ENCODE data around the gene RGS10.
A peak's percentile ranks its signal among the peaks of the same experiment; 100 is the strongest.

RGS10 gene

DNA sequence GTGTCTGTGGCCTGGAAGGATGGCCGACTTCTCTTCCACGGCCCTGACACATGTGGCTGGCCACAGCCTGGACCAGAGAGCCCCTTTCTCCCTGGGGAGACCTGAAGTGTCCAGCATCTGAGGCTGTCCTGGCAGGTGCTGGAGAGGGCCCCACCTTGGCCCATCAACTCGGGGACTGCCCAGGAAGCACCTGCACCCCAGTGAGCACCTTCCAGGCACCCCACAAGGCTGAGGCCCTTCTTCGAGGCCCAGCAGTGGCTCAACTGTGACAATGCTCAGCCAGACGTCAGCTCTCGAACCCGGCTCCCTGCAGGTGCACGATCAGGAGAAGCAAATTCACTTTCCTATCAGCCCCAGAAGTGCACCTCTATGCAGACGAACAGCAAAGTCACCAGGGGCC, 24.3 kb downstream of the RGS10 start:
- Mint-ChIP-seq H3K4me1 (ENCODE audit: low read depth) (peaks cover 49% of the 10 kb centered on the region), H3K27ac (peak overlapping the region; percentile 90), H3K36me3 (ENCODE audit: low read depth) (peaks cover 59% of the 10 kb centered on the region), H3K27me3 (ENCODE audit: low read depth) (no peaks in the 10 kb centered on the region), H3K4me3 (peak overlapping the region; percentile 73), H3K9me3 (no peaks in the 10 kb centered on the region)

DNA sequence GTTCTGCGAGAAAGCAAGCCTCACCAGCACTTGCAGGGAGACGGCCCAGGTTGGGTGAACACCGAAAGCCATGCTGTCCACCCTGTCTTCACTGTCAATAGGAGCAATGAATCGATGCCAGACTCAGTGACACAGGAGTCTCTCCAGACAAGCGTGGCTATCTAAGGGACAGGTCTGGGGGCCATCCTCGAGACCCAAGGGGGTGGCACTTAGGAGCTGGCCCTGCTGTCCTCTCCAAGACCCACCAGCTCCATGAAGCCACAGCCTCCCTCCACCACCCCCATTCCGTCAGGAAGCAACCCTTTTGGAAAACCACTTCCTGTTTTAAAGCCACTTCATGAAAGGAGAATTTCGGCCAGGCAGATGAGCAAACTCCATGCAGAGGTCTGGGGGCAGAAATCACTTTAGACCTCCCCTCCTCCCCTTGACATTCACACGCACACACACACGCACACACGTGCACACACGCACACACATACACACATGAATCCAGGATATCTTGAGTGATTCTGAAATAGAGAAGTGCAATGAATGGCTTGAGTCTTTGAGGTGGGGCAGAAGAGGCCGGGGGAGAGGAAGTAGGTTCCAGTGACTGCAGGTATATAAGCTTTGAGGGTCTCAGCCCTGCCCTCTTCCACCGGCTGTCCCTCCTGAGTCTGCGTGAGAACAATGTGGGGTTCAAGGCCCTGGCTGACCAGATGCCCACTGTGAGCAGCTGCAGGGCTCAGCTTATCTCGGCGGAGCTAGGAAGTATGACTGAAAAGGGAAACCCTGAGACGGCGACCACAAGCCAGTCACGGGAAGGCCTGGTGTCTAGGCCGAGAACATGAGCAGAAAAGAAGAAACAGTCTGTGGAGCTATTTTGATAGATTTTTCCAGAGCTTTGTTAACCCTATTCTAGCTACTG, 25.0 kb downstream of the RGS10 start:
- H3K4me1 Mint-ChIP-seq (ENCODE audit: low read depth): peaks cover 47% of the 10 kb centered on the region
- no peaks in the 10 kb centered on the region for H3K27me3 Mint-ChIP-seq (ENCODE audit: low read depth)
- no peaks in the 10 kb centered on the region for H3K9me3 Mint-ChIP-seq
- peak overlapping the region; percentile 90 for H3K27ac Mint-ChIP-seq
- H3K4me3 Mint-ChIP-seq: peak overlapping the region; percentile 73
- peaks cover 52% of the 10 kb centered on the region for H3K36me3 Mint-ChIP-seq (ENCODE audit: low read depth)

DNA sequence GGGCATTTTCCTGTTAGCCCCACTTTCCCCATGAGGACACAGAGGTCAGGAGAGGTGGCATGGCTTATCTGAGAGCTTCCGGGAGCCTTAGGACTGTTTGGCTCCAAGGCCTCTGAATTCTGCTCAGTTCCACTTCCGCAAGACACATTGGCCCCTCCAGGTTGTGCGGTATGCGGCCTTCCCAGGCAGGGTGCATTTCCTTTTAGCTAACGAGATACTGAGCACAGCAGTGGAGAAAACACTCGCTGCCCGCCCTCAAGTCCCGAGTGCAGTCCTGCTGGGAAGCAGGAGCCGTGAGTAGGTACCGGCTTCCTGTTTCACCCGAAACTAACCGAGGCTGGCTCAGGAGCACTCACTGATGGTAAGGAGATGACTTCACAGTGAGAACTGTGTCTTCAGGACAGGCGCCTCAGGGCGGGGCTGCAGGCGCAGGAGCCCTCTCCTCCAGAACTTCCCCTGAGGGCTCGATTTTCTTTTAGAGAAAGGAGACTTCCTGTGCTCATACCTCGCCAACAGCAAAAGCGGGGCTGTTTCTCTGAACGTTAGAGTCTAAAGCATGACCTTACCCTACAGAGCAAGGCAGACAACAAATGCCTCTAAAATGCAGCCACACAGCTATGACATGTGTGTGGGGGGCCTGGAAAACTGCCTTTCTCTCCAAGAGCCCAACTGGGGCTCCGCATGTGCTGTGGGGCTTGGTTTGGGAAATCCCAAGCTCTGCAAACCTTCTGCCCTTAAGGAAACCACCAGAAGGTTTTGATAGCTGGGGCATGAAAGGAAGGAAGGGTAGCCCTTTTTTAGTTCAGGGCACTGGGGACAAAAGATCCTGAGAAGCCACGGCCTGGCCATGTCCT, 25.9 kb downstream of the RGS10 start:
- H3K4me1 Mint-ChIP-seq (ENCODE audit: low read depth): peaks cover 43% of the 10 kb centered on the region
- H3K9me3 Mint-ChIP-seq: no peaks in the 10 kb centered on the region
- no peaks in the 10 kb centered on the region for H3K27me3 Mint-ChIP-seq (ENCODE audit: low read depth)
- H3K36me3 Mint-ChIP-seq (ENCODE audit: low read depth): peaks cover 49% of the 10 kb centered on the region
- H3K4me3 Mint-ChIP-seq: peak overlapping the region; percentile 73
- H3K27ac Mint-ChIP-seq: peak overlapping the region; percentile 90

DNA sequence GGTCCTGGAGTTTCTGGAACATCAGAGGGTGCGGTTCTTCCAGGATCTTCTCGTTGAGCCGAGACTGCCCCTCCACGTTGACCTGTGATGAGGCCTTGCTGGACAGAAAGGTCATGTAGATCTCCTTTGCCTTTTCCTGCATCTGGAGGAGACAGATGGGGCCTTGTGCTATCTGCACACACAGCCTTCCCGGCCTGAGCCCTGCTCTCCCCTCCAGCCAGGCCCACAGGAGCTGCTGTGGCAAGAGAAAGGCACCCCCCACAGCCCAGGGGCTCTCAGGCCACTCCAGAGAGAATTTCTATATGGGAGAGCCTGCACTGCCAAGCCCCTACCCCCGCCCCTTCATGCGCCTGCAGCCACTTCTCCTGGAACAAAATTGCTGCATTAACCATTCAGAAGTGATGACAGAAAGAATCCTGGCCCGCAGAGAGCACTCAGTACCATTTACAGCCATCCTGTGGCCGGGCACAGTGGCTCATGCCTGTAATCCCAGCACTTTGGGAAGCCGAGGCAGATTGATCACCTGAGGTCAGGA, 26.9 kb downstream of the RGS10 start:
- Mint-ChIP-seq H3K36me3 (ENCODE audit: low read depth) (peaks cover 44% of the 10 kb centered on the region), H3K4me1 (ENCODE audit: low read depth) (peaks cover 48% of the 10 kb centered on the region), H3K9me3 (no peaks in the 10 kb centered on the region), H3K27me3 (ENCODE audit: low read depth) (no peaks in the 10 kb centered on the region), H3K27ac (peak overlapping the region; percentile 46), H3K4me3 (no peak overlapping the region)

DNA sequence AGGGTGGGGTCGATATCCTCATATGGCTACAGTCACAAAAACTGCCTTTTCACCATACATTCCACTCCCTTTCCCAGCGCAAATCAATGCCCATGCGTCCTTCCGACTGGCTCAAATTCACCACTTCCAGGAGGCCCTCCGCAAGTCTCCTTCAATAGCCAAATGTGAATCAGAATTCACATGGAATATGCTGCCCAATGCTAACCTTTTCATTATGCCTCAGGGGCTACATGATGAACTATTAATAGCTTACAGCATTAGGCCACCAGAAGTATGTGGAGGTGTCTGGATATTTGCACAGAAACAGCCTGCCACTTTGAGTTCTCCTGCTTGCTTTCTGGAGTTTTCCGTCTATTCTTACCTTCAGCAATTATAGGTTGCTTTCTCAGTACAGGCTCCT, 27.7 kb downstream of the RGS10 start:
- H3K4me1 Mint-ChIP-seq (ENCODE audit: low read depth): peaks cover 45% of the 10 kb centered on the region
- H3K36me3 Mint-ChIP-seq (ENCODE audit: low read depth): peaks cover 44% of the 10 kb centered on the region
- H3K9me3 Mint-ChIP-seq: no peaks in the 10 kb centered on the region
- no peaks in the 10 kb centered on the region for H3K27me3 Mint-ChIP-seq (ENCODE audit: low read depth)
- H3K27ac Mint-ChIP-seq: peak overlapping the region; percentile 24
- no peak overlapping the region for H3K4me3 Mint-ChIP-seq

DNA sequence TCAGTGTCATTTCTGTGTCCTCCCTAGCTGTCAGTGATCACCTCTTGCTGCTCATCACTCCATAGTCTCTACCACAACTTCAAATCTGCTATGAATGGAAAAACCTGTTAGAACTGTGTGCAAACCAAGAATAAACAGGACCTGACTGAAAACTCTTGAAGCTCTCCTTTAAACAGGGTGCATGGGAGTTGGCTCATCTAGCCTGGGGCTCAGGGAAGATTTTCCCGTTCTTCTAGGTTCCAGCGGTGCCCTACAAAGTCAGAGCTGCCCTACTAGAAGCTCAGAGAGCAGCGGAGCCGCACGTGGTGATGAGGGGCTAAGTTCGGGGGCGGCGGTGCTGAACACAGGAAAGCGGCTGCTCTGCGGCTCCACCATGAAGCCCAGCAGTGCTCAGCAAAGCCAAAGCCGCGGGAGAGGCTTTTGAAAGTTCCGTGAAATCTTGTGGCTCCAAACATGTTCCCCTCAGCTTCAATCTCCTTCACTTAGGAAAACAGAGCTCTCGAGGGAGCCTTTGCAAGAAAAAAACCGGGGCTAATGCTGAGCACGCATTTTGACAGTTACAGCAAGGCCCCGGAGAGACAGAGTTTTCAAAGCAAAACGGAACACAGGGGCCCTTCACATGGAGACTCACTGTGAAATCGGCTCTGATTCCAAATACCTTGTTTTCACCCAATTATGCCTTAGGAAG, 30.5 kb downstream of the RGS10 start:
- Mint-ChIP-seq H3K4me3 (no peak overlapping the region), H3K27ac (no peak overlapping the region), H3K4me1 (ENCODE audit: low read depth) (peaks cover 25% of the 10 kb centered on the region), H3K27me3 (ENCODE audit: low read depth) (no peaks in the 10 kb centered on the region), H3K9me3 (no peaks in the 10 kb centered on the region), H3K36me3 (ENCODE audit: low read depth) (peaks cover 41% of the 10 kb centered on the region)

DNA sequence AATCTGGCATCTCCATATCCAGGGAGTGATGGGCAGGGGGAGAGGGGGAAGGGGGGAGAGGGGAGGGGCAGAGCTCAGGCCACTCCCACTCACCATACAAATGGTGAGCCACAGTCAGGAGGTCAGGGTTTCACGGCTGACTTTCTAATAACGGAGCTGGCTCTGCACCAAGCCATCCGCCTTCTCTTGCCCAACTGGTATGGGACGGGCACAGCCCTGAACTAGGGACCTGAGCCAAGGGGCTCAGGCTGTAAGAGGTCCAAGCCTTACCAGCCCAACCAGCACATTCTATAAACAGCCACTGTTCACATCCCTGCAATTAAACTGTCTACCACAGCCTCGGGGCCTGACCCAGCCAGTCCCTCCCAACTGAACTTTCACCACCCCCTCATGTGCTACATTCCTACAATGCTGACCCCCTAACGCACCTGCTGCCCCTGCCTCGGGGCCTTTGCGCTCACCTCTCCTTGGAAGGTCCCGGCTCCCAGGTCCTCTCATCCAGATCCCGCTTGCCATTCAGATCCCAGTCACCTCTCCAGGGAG, 32.5 kb downstream of the RGS10 start:
- Mint-ChIP-seq H3K27me3 (ENCODE audit: low read depth) (no peaks in the 10 kb centered on the region), H3K9me3 (no peaks in the 10 kb centered on the region), H3K4me3 (no peak overlapping the region), H3K27ac (no peak overlapping the region), H3K4me1 (ENCODE audit: low read depth) (peaks cover 23% of the 10 kb centered on the region), H3K36me3 (ENCODE audit: low read depth) (peaks cover 44% of the 10 kb centered on the region)

DNA sequence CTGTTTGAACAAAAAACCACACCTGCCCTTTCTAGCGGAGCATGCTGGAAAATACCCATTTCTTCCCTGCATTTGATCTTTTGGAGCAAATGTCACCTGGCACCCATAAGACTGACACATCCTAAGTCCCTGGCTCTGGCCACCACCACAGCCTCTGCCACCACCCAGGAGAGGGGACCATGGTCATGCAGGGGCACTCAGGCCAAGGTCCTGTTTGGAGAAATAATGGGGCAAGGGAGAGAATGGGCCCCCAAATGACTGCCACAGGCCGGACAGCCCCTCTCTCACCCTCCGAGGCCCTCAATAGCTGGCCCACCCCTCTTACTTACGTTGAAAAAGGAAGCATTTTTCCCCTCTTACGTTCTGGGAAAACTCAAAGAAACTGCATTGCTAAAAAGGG, 35.4 kb downstream of the RGS10 start:
- H3K4me1 Mint-ChIP-seq (ENCODE audit: low read depth): peaks cover 40% of the 10 kb centered on the region
- H3K4me3 Mint-ChIP-seq: no peak overlapping the region
- H3K27ac Mint-ChIP-seq: no peak overlapping the region

DNA sequence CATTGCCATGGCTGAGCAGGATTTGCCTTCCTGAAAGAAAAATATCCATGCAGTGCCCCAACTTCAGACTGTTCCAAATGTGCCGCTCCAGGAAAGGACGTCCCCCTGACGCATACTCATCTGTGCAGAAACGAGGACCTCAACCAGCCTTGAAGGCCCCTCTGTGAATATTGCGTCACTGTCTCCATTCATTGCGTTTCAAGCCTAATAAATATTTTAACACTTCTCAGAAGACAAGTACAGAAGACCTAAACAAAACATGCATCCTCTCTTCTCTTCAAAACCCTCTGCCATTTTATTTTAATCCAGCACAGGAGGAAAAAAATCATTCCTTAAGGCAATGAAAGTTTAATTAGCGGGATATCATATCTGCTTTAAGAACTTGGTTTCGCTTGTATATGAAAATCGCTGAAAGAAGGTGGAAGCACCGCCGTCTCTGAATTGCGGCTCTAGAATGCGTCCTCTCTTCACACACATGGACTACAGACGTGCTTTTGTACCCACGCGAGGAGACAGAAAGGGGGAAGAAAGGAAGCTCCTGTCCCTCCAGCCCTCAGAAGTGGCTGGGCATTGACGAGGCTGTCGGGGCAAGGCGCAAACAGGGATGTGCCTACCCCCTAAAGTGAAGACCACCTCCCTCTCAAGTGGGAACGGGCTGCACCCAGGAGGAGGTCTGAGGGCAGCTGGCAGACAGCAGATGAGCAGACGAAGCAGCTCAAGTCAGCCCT, 36.8 kb downstream of the RGS10 start:
- H3K4me3 Mint-ChIP-seq: no peak overlapping the region
- H3K36me3 Mint-ChIP-seq (ENCODE audit: low read depth): peaks cover 55% of the 10 kb centered on the region
- H3K9me3 Mint-ChIP-seq: no peaks in the 10 kb centered on the region
- peaks cover 41% of the 10 kb centered on the region for H3K4me1 Mint-ChIP-seq (ENCODE audit: low read depth)
- H3K27me3 Mint-ChIP-seq (ENCODE audit: low read depth): no peaks in the 10 kb centered on the region
- H3K27ac Mint-ChIP-seq: peak overlapping the region; percentile 31

More for the DNA sequence above, 35.4 kb downstream of the RGS10 start:
- H3K36me3 Mint-ChIP-seq (ENCODE audit: low read depth): peaks cover 57% of the 10 kb centered on the region
- no peaks in the 10 kb centered on the region for H3K27me3 Mint-ChIP-seq (ENCODE audit: low read depth)
- H3K9me3 Mint-ChIP-seq: no peaks in the 10 kb centered on the region

DNA sequence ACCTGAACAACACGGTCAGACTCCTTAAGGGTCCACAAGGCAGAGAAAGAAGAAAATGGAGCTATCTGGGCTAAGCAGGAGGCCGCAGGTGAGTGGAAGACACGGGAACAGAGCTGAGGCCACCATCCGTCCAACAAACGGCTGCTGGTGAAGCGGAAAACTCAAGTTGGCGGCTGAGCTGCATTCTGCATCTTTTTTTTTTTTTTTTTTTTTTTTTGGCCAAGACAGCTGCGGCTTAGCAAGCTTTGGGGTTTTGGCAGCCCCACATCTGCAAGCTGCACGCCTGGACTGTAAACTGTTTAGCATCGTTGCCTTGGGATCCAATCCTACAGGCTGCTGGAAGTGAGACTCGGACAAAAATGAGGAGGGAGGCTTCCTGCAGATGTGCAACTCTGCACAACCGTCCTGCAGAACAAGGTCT, 37.4 kb downstream of the RGS10 start:
- peaks cover 47% of the 10 kb centered on the region for H3K4me1 Mint-ChIP-seq (ENCODE audit: low read depth)
- no peak overlapping the region for H3K4me3 Mint-ChIP-seq

DNA sequence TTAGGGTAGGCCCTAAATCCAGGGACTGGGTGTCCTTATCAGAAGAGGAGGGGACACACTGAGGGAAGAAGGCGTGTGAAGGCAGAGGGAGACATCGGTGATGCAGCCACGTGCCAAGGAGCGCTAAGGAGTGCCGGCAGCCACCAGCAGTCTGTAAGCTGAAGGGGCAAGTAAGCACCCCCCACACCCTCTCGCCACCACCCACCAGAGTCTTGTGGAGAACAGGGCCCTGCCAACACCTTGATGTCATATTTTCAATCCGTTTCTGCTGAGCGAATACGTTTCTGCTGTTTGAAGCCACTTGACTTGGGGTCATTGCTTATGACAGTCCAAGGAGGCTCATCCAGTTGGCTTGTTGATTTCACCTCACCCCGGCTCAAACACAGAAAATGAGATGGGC, 37.9 kb downstream of the RGS10 start:
- H3K4me3 Mint-ChIP-seq: no peak overlapping the region
- H3K27me3 Mint-ChIP-seq (ENCODE audit: low read depth): no peaks in the 10 kb centered on the region
- no peaks in the 10 kb centered on the region for H3K9me3 Mint-ChIP-seq
- peak overlapping the region; percentile 26 for H3K27ac Mint-ChIP-seq
- peaks cover 56% of the 10 kb centered on the region for H3K36me3 Mint-ChIP-seq (ENCODE audit: low read depth)
- H3K4me1 Mint-ChIP-seq (ENCODE audit: low read depth): peaks cover 48% of the 10 kb centered on the region

More for the DNA sequence above, 37.4 kb downstream of the RGS10 start:
- H3K9me3 Mint-ChIP-seq: no peaks in the 10 kb centered on the region
- H3K27ac Mint-ChIP-seq: peak overlapping the region; percentile 26
- H3K36me3 Mint-ChIP-seq (ENCODE audit: low read depth): peaks cover 56% of the 10 kb centered on the region
- H3K27me3 Mint-ChIP-seq (ENCODE audit: low read depth): no peaks in the 10 kb centered on the region

DNA sequence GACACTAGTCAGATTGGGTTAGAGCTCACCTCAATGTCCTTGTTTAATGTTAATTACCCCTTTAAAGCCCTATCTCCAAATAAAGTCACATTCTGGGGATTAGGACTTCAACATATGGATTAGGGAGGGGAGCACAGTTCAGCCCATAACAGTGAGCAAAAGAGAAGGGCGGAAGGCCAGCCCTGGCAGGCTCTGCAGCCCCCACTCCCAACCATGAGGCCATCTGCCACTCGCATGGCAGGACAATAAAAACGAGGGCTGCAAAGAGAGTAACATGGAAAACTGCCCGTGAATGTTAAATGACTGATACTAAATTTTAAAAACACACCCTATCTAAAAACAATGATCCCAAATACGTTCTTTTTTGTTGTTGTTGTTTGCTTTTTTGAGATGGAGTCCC, 38.7 kb downstream of the RGS10 start:
- H3K4me1 Mint-ChIP-seq (ENCODE audit: low read depth): peaks cover 56% of the 10 kb centered on the region

DNA sequence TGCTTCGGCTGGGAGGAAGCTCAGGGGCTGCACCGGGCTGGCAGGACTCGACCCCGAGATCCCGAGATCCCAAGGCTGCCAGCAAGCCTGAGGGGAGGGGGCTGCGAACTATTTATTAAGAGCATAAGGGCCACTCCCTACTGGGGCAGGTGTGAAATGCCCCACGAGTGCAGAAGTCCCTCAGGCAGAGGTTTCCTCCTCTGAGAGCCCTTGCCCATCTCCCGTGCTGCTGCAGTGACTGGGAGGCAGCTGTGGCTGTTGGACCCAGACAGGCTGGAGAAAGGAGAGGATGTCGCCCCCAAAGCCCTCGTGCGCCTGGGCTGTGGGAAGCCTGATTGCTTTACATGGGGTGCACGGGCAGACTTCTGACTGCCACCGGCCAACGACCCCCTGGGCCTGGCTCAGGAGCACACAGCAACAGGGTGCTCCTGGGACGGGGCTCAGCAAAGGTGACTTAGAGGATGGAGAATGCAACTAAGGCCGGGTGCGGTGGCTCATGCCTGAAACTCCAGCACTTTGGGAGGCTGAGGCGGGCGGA, 39.8 kb downstream of the RGS10 start:
- peaks cover 65% of the 10 kb centered on the region for H3K36me3 Mint-ChIP-seq (ENCODE audit: low read depth)
- H3K4me3 Mint-ChIP-seq: peak overlapping the region; percentile 75
- H3K27me3 Mint-ChIP-seq (ENCODE audit: low read depth): no peaks in the 10 kb centered on the region
- peak overlapping the region; percentile 96 for H3K27ac Mint-ChIP-seq
- peaks cover 59% of the 10 kb centered on the region for H3K4me1 Mint-ChIP-seq (ENCODE audit: low read depth)
- H3K9me3 Mint-ChIP-seq: no peaks in the 10 kb centered on the region

More for the DNA sequence above, 38.7 kb downstream of the RGS10 start:
- peaks cover 64% of the 10 kb centered on the region for H3K36me3 Mint-ChIP-seq (ENCODE audit: low read depth)
- H3K9me3 Mint-ChIP-seq: no peaks in the 10 kb centered on the region
- peak overlapping the region; percentile 63 for H3K27ac Mint-ChIP-seq
- no peaks in the 10 kb centered on the region for H3K27me3 Mint-ChIP-seq (ENCODE audit: low read depth)
- no peak overlapping the region for H3K4me3 Mint-ChIP-seq

Data from T-helper 1 cell treated with Interleukin-12 subunit alpha and Interleukin-12 subunit beta and Interleukin-4 antibody, amounts not matched to agents 30 μg/mL and 1 μg/mL, for 36 hours (primary cell).